ENCODE measurements around the gene PRPH.
"Not testable (repeated sequence)": the region's sequence is repeated elsewhere in the genome, so short reads cannot be mapped to it uniquely, and the experiment has no call there.

The PRPH gene

GRCh38 chr12:49295082-49295936 is at the start of gene PRPH:
Gene PRPH (plus strand): TSS chr12:49295147. CDS start chr12:49295201, 54 bp downstream.
- no peak for DNase-seq (ENCODE audit: low read depth)

GRCh38 chr12:49251357-49251756 is 43.6 kb upstream of the PRPH start:
- DNase-seq (ENCODE audit: low read depth), result no peak

- no peak for DNase-seq (ENCODE audit: low read depth)
Measured at GRCh38 chr12:49253033-49253623, 41.8 kb upstream of the PRPH start.

GRCh38 chr12:49255456-49255855 is 39.5 kb upstream of the PRPH start:
- not testable (repeated sequence) for DNase-seq (ENCODE audit: low read depth)

- no peak for DNase-seq (ENCODE audit: low read depth)
Measured at GRCh38 chr12:49255857-49256637, 38.9 kb upstream of the PRPH start.

- not testable (repeated sequence) for DNase-seq (ENCODE audit: low read depth)
Measured at GRCh38 chr12:49257508-49258184, 37.3 kb upstream of the PRPH start.

GRCh38 chr12:49259452-49259851 is 35.5 kb upstream of the PRPH start:
- no peak for DNase-seq (ENCODE audit: low read depth)

DNA sequence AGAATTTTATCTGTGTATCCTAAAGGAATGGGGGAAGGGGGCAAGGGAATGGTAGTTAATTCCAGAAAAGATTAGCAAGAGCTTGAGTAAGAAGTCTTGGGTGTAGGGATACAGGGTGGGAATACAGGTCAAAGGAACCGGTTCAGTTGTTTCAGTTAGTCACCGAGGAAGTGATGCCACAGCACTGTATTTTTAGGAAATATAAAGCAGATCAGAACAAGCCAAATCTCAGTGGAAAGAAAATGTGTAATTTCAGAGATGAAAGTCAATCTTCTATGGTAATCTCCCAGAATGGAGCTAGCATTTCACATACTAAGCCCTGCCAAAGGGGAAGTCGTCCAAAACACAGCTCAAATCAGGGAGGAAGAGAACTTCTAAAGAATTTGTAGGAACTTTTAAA is 34.8 kb upstream of the PRPH start:
- DNase-seq (ENCODE audit: low read depth), result no peak

DNA sequence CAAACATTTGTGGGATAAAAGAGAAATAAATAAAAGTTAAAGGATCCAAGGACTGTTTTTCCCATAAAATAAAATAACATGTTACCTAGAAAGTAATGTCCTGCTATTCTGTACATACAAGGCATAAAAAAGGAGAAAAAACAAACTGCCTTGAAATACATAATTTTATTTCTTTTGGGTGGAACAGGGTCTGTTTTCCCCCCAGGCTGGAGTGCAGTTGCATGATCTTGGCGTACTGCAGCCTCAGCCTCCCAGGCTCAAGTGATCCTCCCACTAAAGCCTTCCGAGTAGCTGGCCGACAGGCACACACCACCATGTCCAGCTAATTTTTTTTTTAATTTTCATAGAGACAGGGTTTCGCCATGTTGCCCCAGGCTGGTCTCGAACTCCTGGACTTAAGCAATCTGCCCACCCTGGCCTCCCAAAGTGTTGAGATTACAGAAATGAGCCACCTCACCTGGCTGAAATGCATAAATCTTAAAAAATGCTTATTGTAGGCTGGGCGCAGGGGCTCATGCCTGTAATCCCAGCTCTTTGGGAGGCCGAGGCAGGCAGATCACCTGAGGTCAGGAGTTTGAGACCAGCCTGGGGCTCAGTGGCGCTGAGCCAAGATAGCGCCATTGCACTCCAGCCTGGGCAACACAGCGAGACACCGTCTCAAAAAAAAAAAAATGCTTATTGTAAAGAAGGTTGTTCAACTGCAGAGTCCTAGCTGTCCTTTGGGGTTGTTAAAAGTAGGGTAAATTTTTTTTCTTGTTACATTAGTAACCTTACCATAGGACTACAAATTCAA is 34.2 kb upstream of the PRPH start:
- DNase-seq (ENCODE audit: low read depth), result no peak

GRCh38 chr12:49261721-49262120 is 33.2 kb upstream of the PRPH start:
- DNase-seq (ENCODE audit: low read depth), result no peak

- no peak for DNase-seq (ENCODE audit: low read depth)
Measured at GRCh38 chr12:49263400-49263763, 31.6 kb upstream of the PRPH start.

DNA sequence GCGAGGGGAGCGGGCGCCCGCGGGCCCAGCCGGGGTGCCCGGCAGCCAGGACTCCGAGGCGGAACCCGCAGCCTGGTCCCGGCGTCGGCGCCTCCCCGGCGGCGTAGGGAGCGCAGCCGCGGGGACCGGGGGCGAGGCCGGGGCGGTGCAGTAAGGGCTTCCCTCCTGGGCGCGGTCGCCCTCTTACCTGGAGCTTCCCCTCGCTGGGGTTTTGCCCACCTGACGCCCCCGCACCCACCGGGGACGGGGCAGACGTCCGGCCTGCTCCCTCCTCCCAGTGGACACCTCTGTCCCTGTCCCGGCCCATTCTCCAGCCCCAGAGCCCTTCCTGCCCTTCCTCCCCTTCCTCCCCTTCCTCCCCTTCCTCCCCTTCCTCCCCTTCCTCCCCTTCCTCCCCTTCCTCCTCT is 30.5 kb upstream of the PRPH start:
- no peak for DNase-seq (ENCODE audit: low read depth)

GRCh38 chr12:49264873-49265792 is 29.8 kb upstream of the PRPH start, which contains the start of gene TUBA1C:
Gene TUBA1C (plus strand): TSS chr12:49265082. CDS start chr12:49265182, 100 bp downstream.
- peak; percentile 83 for DNase-seq (ENCODE audit: low read depth)

- DNase-seq (ENCODE audit: low read depth), result not testable (repeated sequence)
Measured at GRCh38 chr12:49269191-49269590, 25.8 kb upstream of the PRPH start.

DNA sequence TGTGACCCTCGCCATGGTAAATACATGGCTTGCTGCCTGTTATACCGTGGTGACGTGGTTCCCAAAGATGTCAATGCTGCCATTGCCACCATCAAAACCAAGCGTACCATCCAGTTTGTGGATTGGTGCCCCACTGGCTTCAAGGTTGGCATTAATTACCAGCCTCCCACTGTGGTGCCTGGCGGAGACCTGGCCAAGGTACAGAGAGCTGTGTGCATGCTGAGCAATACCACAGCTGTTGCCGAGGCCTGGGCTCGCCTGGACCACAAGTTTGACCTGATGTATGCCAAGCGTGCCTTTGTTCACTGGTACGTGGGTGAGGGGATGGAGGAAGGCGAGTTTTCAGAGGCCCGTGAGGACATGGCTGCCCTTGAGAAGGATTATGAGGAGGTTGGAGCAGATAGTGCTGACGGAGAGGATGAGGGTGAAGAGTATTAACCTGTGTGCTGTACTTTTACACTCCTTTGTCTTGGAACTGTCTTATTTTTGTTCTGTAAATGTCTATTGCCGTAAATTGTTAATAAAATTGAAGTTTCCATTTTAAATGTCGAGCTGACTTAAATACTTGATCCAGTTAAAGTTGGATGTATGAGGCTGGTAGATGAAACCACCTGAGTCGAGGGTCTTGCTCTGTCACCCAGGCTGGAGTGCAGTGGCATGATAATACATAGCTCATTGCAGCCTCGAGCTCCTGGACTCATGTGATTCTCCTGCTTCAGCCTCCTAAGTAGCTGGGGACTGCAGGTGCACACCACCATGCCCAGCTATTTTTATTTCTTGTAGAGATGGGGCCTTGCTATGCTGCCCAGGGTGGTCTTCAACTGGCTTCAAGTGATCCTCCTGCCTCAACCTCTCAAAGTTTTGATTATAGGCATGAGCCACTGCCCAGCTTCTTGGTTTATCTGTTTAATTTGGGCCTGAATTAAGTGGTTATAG is 21.9 kb upstream of the PRPH start:
- DNase-seq (ENCODE audit: low read depth), result no peak

GRCh38 chr12:49273726-49274395 is 21.1 kb upstream of the PRPH start:
- DNase-seq (ENCODE audit: low read depth), result no peak

DNA sequence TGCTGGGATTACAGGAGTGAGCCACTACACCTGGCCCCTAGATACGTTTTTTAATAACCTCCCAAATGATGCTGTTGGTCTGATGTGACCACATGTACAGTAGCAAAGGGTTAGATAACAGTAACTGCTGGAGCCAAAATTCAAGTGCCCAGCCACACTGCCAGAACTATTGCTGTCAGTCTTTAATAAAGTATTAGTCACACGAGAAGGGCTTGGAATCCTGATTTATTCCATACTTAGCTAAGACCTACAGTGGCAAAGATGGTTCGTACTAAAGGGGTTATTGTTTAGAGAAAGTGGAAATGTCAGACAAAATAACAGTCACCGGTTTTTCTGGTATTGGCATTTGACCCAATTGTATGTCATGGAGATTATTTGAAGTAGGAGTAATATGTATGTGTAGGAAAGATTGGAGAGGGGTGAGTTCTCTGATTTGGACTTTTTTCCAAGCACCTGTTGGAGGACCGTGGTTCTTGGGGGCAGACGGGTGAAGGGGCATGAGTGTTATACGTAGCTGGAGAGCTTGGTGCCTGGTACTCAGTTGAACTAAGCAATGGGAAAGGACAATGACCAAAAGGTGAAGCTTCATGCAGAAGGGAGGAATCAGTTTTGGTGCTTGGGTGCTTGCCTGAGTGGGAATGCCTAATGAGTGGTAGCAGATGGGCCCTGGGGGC is 20.4 kb upstream of the PRPH start:
- no peak for DNase-seq (ENCODE audit: low read depth)
